Peyer's patch (tissue), 4 donors: Measurements from ENCODE around the gene JAML.

Experiments
- POLR2A ChIP-seq, 2 donors: fragments of 450-650 bp; IDR thresholded peaks; one replicate each; pipeline ENCODE4 v1.5.1; 2017; ENCODE audit warnings: antibody characterized with exemption in 2 of 2, mild to moderate bottlenecking in 2 of 2, moderate library complexity in 2 of 2
- TF ChIP-seq, protein P1 (sequence below), 6 experiments: fragments of 450-650 bp in 4 of 6; fragments of 200-600 bp in 2 of 6; sonication (generic) in 1 of 6; IDR thresholded peaks; one replicate each; pipeline ENCODE4 v1.5.1; 2017 to 2019; ENCODE audit warnings: antibody characterized with exemption in 6 of 6, mild to moderate bottlenecking in 3 of 6, moderate library complexity in 1 of 6

DNA sequence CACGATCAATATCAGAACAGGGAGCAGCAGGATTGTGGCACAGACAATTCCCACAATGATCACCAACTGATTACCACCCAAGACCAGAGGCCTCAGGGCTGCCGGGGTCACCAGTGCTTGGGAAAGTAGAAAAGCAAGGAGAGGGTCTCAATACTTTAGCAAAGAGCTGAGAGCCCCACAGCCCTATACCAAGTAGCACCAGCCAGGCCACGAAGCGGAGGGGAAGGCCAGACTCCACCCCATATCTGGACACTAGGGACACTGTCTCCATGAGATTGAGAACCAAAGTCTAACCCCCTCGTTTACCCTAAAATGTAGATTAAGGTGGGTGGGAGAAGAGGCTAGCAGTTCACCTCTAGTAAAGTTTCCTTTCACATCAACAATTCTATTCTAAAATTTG, 24.3 kb downstream of the JAML start:
- TF ChIP-seq, protein P1, sequence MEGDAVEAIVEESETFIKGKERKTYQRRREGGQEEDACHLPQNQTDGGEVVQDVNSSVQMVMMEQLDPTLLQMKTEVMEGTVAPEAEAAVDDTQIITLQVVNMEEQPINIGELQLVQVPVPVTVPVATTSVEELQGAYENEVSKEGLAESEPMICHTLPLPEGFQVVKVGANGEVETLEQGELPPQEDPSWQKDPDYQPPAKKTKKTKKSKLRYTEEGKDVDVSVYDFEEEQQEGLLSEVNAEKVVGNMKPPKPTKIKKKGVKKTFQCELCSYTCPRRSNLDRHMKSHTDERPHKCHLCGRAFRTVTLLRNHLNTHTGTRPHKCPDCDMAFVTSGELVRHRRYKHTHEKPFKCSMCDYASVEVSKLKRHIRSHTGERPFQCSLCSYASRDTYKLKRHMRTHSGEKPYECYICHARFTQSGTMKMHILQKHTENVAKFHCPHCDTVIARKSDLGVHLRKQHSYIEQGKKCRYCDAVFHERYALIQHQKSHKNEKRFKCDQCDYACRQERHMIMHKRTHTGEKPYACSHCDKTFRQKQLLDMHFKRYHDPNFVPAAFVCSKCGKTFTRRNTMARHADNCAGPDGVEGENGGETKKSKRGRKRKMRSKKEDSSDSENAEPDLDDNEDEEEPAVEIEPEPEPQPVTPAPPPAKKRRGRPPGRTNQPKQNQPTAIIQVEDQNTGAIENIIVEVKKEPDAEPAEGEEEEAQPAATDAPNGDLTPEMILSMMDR (IDR thresholded peaks at IDR 0.05) = no peak
- TF ChIP-seq POLR2A (IDR thresholded peaks at IDR 0.05) = no peak
